Activated T-cell treated with anti-CD3 and anti-CD28 coated beads, Interleukin-2, amount 50 U/mL, for 48 hours (primary cell): Measurements from ENCODE around the gene SLC25A23.
A peak's percentile ranks its signal among the peaks of the same experiment; 100 is the strongest.
"Not testable (repeated sequence)": the region's sequence is repeated elsewhere in the genome, so short reads cannot be mapped to it uniquely, and the experiment has no call there.

Experiments used
- DNase-seq, 2 experiments: peaks; one replicate each; pipeline ENCODE4 v3.0.0-alpha.2; 2020

Gene SLC25A23

GRCh38 chr19:6423499-6424194 is 35.9 kb downstream of the SLC25A23 start:
- DNase-seq = peak; percentile 65 to 67

GRCh38 chr19:6421075-6422014 is 38.2 kb downstream of the SLC25A23 start:
- no peak for DNase-seq

- no peak for DNase-seq
Observed at GRCh38 chr19:6418562-6418932, 41.0 kb downstream of the SLC25A23 start.

GRCh38 chr19:6417713-6418561 is 41.7 kb downstream of the SLC25A23 start:
- no peak for DNase-seq

- no peak for DNase-seq
Observed at GRCh38 chr19:6416658-6417405, 42.8 kb downstream of the SLC25A23 start.

GRCh38 chr19:6415591-6416190 is 43.9 kb downstream of the SLC25A23 start:
- DNase-seq = no peak

- DNase-seq = no peak
Observed at GRCh38 chr19:6414793-6415590, 44.6 kb downstream of the SLC25A23 start.

GRCh38 chr19:6413721-6414643 is 45.6 kb downstream of the SLC25A23 start:
- DNase-seq = no peak

- DNase-seq = no peak
Observed at GRCh38 chr19:6413291-6413690, 46.3 kb downstream of the SLC25A23 start.

GRCh38 chr19:6412447-6413091 is 47.0 kb downstream of the SLC25A23 start:
- DNase-seq = peak; percentile 73 to 79

GRCh38 chr19:6412061-6412446 is 47.5 kb downstream of the SLC25A23 start:
- DNase-seq = peak in 1 of 2 experiments; percentile 39

- DNase-seq = no peak
Observed at GRCh38 chr19:6409346-6409745, 50.2 kb downstream of the SLC25A23 start.

GRCh38 chr19:6406401-6406800 is 53.2 kb downstream of the SLC25A23 start:
- DNase-seq = no peak

GRCh38 chr19:6402837-6403608 is 56.6 kb downstream of the SLC25A23 start:
- DNase-seq = no peak

- no peak for DNase-seq
Observed at GRCh38 chr19:6402058-6402457, 57.5 kb downstream of the SLC25A23 start.

GRCh38 chr19:6400062-6400944 is 59.3 kb downstream of the SLC25A23 start:
- not testable (repeated sequence) for DNase-seq

- DNase-seq = no peak
Observed at GRCh38 chr19:6396305-6396704, 63.3 kb downstream of the SLC25A23 start.
